ENCODE measurements around the gene CR2.

Gene CR2

DNA sequence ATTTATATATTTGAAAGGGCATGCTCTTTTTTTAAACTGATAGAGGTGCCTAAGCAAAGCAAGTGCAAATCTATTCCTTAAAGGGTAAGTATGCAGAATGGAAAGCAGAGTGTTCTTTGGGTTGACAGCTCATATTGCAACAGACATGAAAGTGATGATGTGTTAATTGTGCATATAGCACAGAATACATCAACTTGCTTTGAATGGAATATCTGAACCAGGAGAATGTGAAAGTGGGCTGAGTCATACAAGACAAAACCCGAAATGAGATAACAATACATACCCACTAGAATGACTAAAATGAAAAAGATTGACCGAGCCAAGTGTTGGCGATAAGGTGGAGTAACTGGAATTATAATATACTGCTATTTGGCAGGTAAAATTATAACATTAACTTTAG is 46.2 kb downstream of the CR2 start:
- H3K27me3 ChIP-seq (replicated peaks; ENCODE audit: control insufficient read depth, insufficient read depth, low read length, poor library complexity, severe bottlenecking), result peaks cover 8% of the 10 kb centered on the region
- no peak for DNase-seq

DNA sequence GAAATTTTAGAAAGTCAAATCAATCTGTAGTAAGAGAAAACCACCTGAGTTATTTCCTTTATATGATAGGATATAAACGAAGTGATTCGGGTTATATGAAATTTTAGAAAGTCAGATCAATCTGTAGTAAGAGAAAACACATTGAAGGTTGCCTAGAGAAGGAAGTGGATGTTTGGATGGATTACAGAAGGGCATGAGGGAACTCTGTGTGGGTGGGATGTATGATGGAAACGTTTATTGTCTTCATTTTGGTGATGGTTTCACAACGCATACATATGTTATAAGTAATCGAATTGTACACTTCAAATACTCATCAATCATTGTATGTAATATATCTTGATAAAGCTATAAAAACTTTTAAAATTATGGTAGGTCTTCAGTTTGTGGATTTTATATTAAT is 46.9 kb downstream of the CR2 start:
- H3K27ac ChIP-seq (ENCODE audit: insufficient read depth, low read length, poor library complexity, severe bottlenecking), result no peak overlapping the region
- no peak for DNase-seq
- no peaks in the 10 kb centered on the region for H3K36me3 ChIP-seq (ENCODE audit: control insufficient read depth, insufficient read depth, low read length)
- H3K9me3 ChIP-seq (ENCODE audit: control insufficient read depth, low read length), result no peaks in the 10 kb centered on the region
- peaks cover 3% of the 10 kb centered on the region for H3K4me1 ChIP-seq (ENCODE audit: control insufficient read depth, insufficient read depth, low read length, poor library complexity, severe bottlenecking)
- no peak overlapping the region for H3K4me3 ChIP-seq (ENCODE audit: insufficient read depth, low read depth, low read length, poor library complexity, severe bottlenecking)
- peaks cover 2% of the 10 kb centered on the region for H3K27me3 ChIP-seq (replicated peaks; ENCODE audit: control insufficient read depth, insufficient read depth, low read length, poor library complexity, severe bottlenecking)

More for the DNA sequence above, 46.2 kb downstream of the CR2 start:
- H3K36me3 ChIP-seq (ENCODE audit: control insufficient read depth, insufficient read depth, low read length), result no peaks in the 10 kb centered on the region
- no peak overlapping the region for H3K4me3 ChIP-seq (ENCODE audit: insufficient read depth, low read depth, low read length, poor library complexity, severe bottlenecking)
- H3K4me1 ChIP-seq (ENCODE audit: control insufficient read depth, insufficient read depth, low read length, poor library complexity, severe bottlenecking), result peaks cover 5% of the 10 kb centered on the region
- no peaks in the 10 kb centered on the region for H3K9me3 ChIP-seq (ENCODE audit: control insufficient read depth, low read length)
- H3K27ac ChIP-seq (ENCODE audit: insufficient read depth, low read length, poor library complexity, severe bottlenecking), result no peak overlapping the region

DNA sequence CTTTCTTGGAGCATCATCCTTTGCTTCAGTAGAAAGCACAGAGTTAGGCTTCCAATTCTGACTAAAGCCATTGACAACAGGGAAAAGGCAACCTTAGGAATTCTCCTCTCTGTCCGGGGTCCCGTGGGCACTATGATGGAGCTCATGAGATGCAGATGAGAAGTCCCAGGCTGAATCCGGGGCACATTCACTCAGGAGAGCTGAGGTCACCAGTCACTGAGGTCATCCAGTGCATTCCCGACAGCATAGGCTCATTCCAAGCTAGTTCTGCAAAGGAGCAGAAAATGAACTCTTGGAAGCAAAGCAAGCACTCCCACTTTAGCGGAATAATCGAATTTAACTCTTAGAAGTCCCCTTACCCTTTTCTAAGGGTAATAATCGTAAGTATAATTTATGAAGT is 48.6 kb downstream of the CR2 start:
- Histone ChIP-seq H3K27ac (ENCODE audit: insufficient read depth, low read length, poor library complexity, severe bottlenecking) (no peak overlapping the region), H3K36me3 (ENCODE audit: control insufficient read depth, insufficient read depth, low read length) (no peaks in the 10 kb centered on the region), H3K4me3 (ENCODE audit: insufficient read depth, low read depth, low read length, poor library complexity, severe bottlenecking) (no peak overlapping the region), H3K9me3 (ENCODE audit: control insufficient read depth, low read length) (no peaks in the 10 kb centered on the region), H3K27me3 (replicated peaks; ENCODE audit: control insufficient read depth, insufficient read depth, low read length, poor library complexity, severe bottlenecking) (no peaks in the 10 kb centered on the region), H3K4me1 (ENCODE audit: control insufficient read depth, insufficient read depth, low read length, poor library complexity, severe bottlenecking) (no peaks in the 10 kb centered on the region)
- DNase-seq, result no peak

- no peak overlapping the region for H3K27ac ChIP-seq (ENCODE audit: insufficient read depth, low read length, poor library complexity, severe bottlenecking)
- no peaks in the 10 kb centered on the region for H3K36me3 ChIP-seq (ENCODE audit: control insufficient read depth, insufficient read depth, low read length)
- no peak overlapping the region for H3K4me3 ChIP-seq (ENCODE audit: insufficient read depth, low read depth, low read length, poor library complexity, severe bottlenecking)
- DNase-seq, result no peak
- H3K9me3 ChIP-seq (ENCODE audit: control insufficient read depth, low read length), result no peaks in the 10 kb centered on the region
- H3K27me3 ChIP-seq (replicated peaks; ENCODE audit: control insufficient read depth, insufficient read depth, low read length, poor library complexity, severe bottlenecking), result no peaks in the 10 kb centered on the region
- no peaks in the 10 kb centered on the region for H3K4me1 ChIP-seq (ENCODE audit: control insufficient read depth, insufficient read depth, low read length, poor library complexity, severe bottlenecking)
These were observed 49.8 kb downstream of the CR2 start for GRCh38 chr1:207503950-207504349.

- H3K4me3 ChIP-seq (ENCODE audit: insufficient read depth, low read depth, low read length, poor library complexity, severe bottlenecking), result no peak overlapping the region
- no peaks in the 10 kb centered on the region for H3K4me1 ChIP-seq (ENCODE audit: control insufficient read depth, insufficient read depth, low read length, poor library complexity, severe bottlenecking)
- H3K36me3 ChIP-seq (ENCODE audit: control insufficient read depth, insufficient read depth, low read length), result no peaks in the 10 kb centered on the region
- no peaks in the 10 kb centered on the region for H3K27me3 ChIP-seq (replicated peaks; ENCODE audit: control insufficient read depth, insufficient read depth, low read length, poor library complexity, severe bottlenecking)
- H3K27ac ChIP-seq (ENCODE audit: insufficient read depth, low read length, poor library complexity, severe bottlenecking), result no peak overlapping the region
- H3K9me3 ChIP-seq (ENCODE audit: control insufficient read depth, low read length), result no peaks in the 10 kb centered on the region
- no peak for DNase-seq
These were observed 50.3 kb downstream of the CR2 start for GRCh38 chr1:207504438-207504837.

DNA sequence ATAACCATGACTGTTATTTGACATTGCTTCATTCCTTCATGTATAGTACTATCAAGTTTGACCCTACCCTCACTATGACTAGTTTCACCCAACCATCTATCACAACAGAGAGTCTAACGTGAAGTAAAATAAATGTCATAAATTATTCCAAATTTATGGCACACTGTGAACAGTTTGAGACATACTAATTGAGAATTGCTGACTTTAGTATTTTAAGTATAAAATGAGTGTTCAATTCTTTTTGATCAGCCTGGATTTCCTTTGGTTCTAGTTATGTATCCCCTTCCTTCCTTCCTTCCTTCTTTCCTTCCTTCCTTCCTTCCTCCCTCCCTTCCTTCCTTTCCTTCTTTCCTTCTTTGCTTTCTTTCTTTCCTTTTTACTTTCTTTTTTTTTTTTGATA is 56.3 kb downstream of the CR2 start:
- Histone ChIP-seq H3K4me1 (ENCODE audit: control insufficient read depth, insufficient read depth, low read length, poor library complexity, severe bottlenecking) (no peaks in the 10 kb centered on the region), H3K9me3 (ENCODE audit: control insufficient read depth, low read length) (no peaks in the 10 kb centered on the region), H3K27me3 (replicated peaks; ENCODE audit: control insufficient read depth, insufficient read depth, low read length, poor library complexity, severe bottlenecking) (no peaks in the 10 kb centered on the region), H3K27ac (ENCODE audit: insufficient read depth, low read length, poor library complexity, severe bottlenecking) (no peak overlapping the region), H3K4me3 (ENCODE audit: insufficient read depth, low read depth, low read length, poor library complexity, severe bottlenecking) (no peak overlapping the region), H3K36me3 (ENCODE audit: control insufficient read depth, insufficient read depth, low read length) (no peaks in the 10 kb centered on the region)
- DNase-seq, result no peak

DNA sequence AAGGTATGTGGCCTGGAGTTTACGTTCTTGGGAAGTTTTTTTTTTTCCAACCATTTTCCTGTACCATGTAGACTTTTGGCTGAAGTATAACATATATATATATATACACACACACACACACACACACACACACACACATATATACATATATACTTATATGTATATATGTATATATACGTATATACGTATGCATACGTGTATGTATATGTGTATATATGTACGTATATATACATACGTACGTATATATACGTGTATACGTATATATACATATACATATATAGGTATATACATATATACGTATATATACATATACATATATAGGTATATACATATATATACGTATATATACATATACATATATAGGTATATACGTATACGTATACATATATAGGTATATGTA is 60.8 kb downstream of the CR2 start:
- Histone ChIP-seq H3K36me3 (ENCODE audit: control insufficient read depth, insufficient read depth, low read length) (no peaks in the 10 kb centered on the region), H3K27me3 (replicated peaks; ENCODE audit: control insufficient read depth, insufficient read depth, low read length, poor library complexity, severe bottlenecking) (no peaks in the 10 kb centered on the region), H3K27ac (ENCODE audit: insufficient read depth, low read length, poor library complexity, severe bottlenecking) (no peak overlapping the region), H3K4me1 (ENCODE audit: control insufficient read depth, insufficient read depth, low read length, poor library complexity, severe bottlenecking) (no peaks in the 10 kb centered on the region), H3K4me3 (ENCODE audit: insufficient read depth, low read depth, low read length, poor library complexity, severe bottlenecking) (no peak overlapping the region), H3K9me3 (ENCODE audit: control insufficient read depth, low read length) (no peaks in the 10 kb centered on the region)
- no peak for DNase-seq

GRCh38 chr1:207516729-207517128 is 62.6 kb downstream of the CR2 start:
- DNase-seq, result no peak
- H3K36me3 ChIP-seq (ENCODE audit: control insufficient read depth, insufficient read depth, low read length), result no peaks in the 10 kb centered on the region
- H3K27me3 ChIP-seq (replicated peaks; ENCODE audit: control insufficient read depth, insufficient read depth, low read length, poor library complexity, severe bottlenecking), result no peaks in the 10 kb centered on the region
- no peak overlapping the region for H3K27ac ChIP-seq (ENCODE audit: insufficient read depth, low read length, poor library complexity, severe bottlenecking)
- H3K9me3 ChIP-seq (ENCODE audit: control insufficient read depth, low read length), result no peaks in the 10 kb centered on the region
- H3K4me1 ChIP-seq (ENCODE audit: control insufficient read depth, insufficient read depth, low read length, poor library complexity, severe bottlenecking), result no peaks in the 10 kb centered on the region
- no peak overlapping the region for H3K4me3 ChIP-seq (ENCODE audit: insufficient read depth, low read depth, low read length, poor library complexity, severe bottlenecking)

DNA sequence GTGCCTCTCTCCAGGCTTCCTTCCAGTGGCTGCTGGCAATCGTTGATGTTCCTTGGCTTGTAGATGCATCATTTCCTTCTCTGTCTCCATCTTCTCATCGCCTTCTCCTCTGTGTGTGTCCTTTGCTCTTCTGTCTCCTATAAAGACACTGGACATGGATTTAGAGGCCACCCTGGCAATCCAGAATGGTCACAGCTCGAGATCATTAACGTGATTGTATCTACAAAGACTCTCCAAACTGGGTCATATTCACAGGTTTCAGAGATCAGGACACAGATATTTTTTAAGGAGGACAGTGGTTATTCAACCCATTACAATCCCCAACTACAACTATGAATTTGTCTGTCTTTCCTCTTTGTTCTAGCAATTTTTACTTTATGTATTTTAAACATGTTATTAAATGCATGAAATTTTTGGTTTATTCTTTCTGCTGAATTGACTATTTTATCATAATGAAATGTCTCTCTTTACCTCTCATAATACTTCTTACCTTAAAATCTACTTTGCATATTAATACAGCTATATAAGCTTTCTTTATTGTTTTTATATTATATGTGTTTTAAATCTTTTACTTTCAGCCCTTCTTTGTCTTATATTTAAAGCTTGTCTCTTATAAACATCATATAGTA is 64.6 kb downstream of the CR2 start:
- Histone ChIP-seq H3K4me1 (ENCODE audit: control insufficient read depth, insufficient read depth, low read length, poor library complexity, severe bottlenecking) (no peaks in the 10 kb centered on the region), H3K27me3 (replicated peaks; ENCODE audit: control insufficient read depth, insufficient read depth, low read length, poor library complexity, severe bottlenecking) (no peaks in the 10 kb centered on the region), H3K36me3 (ENCODE audit: control insufficient read depth, insufficient read depth, low read length) (no peaks in the 10 kb centered on the region), H3K9me3 (ENCODE audit: control insufficient read depth, low read length) (no peaks in the 10 kb centered on the region), H3K4me3 (ENCODE audit: insufficient read depth, low read depth, low read length, poor library complexity, severe bottlenecking) (no peak overlapping the region), H3K27ac (ENCODE audit: insufficient read depth, low read length, poor library complexity, severe bottlenecking) (no peak overlapping the region)
- DNase-seq, result no peak

DNA sequence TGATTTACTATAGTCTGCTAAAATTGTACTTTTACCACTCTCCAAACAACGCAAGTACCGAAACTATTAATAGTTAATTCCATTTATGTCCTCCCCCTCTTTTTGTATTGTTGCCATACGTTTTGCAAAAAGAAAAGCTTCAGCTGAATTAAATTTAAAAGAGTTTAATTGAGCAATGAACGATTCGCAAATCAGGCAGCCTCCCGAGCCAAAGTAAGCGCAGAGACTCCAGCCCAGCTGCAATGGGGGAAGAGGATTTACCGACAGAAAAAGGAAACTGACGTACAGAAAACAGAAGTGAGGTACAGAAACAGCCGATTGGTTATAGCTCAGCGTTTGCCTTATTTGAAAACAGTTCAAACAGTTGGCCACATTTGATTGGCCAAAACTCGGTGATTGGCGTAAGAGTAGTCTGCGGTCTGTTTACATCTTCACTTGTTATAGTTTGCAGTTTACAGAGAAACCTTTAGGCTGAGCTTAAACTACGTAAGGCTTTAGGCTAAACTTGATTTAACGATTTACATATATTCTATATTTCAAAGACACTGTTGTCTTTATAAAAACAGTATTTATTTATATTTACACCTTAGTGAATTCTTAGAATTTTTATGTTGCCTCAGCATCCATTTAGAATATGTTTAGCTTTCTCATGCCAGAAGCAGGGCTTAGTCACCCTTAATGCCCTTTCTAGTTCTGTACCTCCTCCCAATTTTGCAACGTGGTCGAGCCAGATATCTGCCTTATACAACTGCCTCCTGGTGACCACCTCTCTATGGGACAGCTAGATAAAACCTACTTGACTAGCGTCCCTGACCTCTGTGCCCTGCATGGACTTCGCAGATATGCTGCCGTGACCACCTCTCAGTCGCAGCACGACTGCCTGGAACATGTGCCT is 65.6 kb downstream of the CR2 start:
- H3K4me1 ChIP-seq (ENCODE audit: control insufficient read depth, insufficient read depth, low read length, poor library complexity, severe bottlenecking), result no peaks in the 10 kb centered on the region
- H3K27ac ChIP-seq (ENCODE audit: insufficient read depth, low read length, poor library complexity, severe bottlenecking), result no peak overlapping the region
- no peaks in the 10 kb centered on the region for H3K9me3 ChIP-seq (ENCODE audit: control insufficient read depth, low read length)
- no peak for DNase-seq
- no peak overlapping the region for H3K4me3 ChIP-seq (ENCODE audit: insufficient read depth, low read depth, low read length, poor library complexity, severe bottlenecking)
- H3K36me3 ChIP-seq (ENCODE audit: control insufficient read depth, insufficient read depth, low read length), result no peaks in the 10 kb centered on the region
- no peaks in the 10 kb centered on the region for H3K27me3 ChIP-seq (replicated peaks; ENCODE audit: control insufficient read depth, insufficient read depth, low read length, poor library complexity, severe bottlenecking)
